Measurements from ENCODE around the gene TNFRSF4. TPM values are rescaled to one million over a fixed set of nuclear protein-coding genes. Genes with fewer than 3 reads are reported as not detected.

TNFRSF4 gene
- total RNA-seq, 6 donors from 2014 or later, result 0.46 to 15.4 (median 2.4) TPM

DNA sequence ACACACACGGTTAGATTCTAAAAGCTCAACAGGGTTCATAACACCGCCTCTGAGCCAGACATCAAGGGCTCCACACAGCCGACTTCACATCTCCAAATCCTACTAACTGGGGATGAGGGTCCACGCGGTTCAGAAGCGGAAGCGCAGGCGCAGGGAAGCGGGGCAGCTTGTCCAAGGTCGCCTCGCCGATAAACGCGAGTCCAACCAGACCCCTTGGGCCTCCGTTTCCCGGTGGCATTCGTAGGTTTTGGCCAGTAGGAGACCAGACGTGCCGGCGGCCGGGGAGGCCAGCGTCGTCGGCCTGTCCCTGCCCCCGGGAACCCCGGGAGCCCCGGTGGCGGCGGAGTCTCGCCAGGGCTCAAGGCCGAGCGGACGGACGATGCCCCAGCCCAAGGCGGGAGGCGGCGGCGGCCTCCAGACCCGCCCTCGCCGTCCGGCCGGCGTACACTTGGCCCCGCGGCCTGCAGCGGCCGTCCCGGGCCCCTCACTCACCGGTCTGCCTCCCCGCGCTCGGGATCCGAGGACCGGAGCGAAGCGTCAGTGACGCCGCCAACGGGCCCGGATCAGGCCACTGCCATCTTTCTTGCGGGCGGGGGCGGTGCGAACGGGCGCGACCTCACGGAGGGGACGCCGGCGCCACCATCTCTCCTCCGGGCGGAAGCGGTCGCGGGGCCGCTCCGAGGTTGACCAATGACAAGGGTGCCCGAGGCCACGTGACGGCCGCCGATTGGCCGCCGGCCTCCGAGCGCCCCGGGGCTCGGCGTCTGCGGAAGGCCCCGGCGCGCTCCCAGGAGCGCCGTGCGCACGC, 17.7 kb upstream of the TNFRSF4 start, which contains the start of gene SDF4:
Gene SDF4, minus strand, starts transcription at position 602 of the 808 bp plus-strand sequence. CDS start 3,229 bp downstream, outside the sequence.
- 0 to 1% methylated on average over 3 to 25 of the region's 99 CpGs for WGBS, 2 donors
- H3K4me1 ChIP-seq, result peaks cover 27 to 52% (median 32%) of the 10 kb centered on the region in 4 donors
- ATAC-seq (ENCODE audit: low FRiP score in 2 of 2) (peak; percentile 94 to 97), DNase-seq (peak; percentile 95 to 99)
- H3K9me3 ChIP-seq, result peaks cover 0 to 3% (median 0%) of the 10 kb centered on the region in 4 donors
- peaks cover 14 to 24% (median 22%) of the 10 kb centered on the region in 4 donors for H3K36me3 ChIP-seq
- TF ChIP-seq POLR2AphosphoS5 (IDR thresholded peaks at IDR 0.05) (peak; percentile 73 to 85), POLR2A (IDR thresholded peaks at IDR 0.05) (peak in 3 of 4 donors; percentile 42 to 83 (median 53)), EP300 (IDR thresholded peaks at IDR 0.05) (no peak)
- TF ChIP-seq, protein P1, sequence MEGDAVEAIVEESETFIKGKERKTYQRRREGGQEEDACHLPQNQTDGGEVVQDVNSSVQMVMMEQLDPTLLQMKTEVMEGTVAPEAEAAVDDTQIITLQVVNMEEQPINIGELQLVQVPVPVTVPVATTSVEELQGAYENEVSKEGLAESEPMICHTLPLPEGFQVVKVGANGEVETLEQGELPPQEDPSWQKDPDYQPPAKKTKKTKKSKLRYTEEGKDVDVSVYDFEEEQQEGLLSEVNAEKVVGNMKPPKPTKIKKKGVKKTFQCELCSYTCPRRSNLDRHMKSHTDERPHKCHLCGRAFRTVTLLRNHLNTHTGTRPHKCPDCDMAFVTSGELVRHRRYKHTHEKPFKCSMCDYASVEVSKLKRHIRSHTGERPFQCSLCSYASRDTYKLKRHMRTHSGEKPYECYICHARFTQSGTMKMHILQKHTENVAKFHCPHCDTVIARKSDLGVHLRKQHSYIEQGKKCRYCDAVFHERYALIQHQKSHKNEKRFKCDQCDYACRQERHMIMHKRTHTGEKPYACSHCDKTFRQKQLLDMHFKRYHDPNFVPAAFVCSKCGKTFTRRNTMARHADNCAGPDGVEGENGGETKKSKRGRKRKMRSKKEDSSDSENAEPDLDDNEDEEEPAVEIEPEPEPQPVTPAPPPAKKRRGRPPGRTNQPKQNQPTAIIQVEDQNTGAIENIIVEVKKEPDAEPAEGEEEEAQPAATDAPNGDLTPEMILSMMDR (IDR thresholded peaks at IDR 0.05), result peak in 2 of 6 experiments; percentile 7 to 22
- peak within 1 kb of the TSS; percentile 76 to 97 (median 86) for H3K4me3 ChIP-seq
- H3K27ac ChIP-seq, result peak within 1 kb of the TSS; percentile 81 to 96 (median 90)
- no peaks in the 10 kb centered on the region for H3K27me3 ChIP-seq

DNA sequence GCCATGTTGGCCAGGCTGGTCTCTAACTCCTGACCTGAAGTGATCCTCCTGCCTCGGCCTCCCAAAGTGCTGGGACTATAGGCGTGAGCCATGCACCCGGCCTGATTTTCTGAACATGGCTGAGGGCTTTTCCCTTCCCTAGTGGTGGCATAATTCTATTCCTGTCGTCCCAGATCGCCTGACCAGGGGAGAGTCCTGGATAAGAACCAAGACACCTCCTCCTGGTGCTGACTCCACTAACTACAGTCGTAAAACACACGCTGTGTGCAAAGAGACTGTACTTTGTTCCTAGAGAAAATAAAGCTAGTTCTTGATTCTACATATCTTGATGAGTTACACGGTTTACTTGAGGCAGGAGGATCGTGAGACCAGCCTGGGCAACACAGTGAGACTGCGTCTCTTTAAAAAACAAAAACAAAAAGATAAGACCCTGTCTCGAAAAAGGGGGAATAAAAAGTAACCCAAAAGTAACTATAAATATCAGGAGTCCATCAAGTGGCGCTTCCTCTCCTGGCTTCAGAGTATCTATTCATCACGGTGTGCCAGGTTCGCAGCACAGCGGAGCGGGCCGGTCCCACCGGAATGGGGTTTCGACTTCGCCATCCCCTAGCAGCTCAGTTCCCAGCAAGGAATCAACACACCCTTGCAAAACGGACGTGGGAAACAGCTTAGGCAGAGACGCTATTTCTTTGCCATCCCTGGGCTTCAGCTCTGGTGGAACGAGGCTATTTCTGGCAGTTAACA, 16.9 kb upstream of the TNFRSF4 start:
- ATAC-seq (ENCODE audit: low FRiP score in 2 of 2), result no peak
- TF ChIP-seq, protein P1 (IDR thresholded peaks at IDR 0.05), result peak in 2 of 6 experiments; percentile 8 to 20
- TF ChIP-seq EP300 (IDR thresholded peaks at IDR 0.05) (no peak), POLR2AphosphoS5 (IDR thresholded peaks at IDR 0.05) (no peak)
- DNase-seq, result peak in 1 of 2 donors; percentile 50
- H3K4me3 ChIP-seq, result peak overlapping the region; percentile 76 to 97 (median 86)
- H3K27ac ChIP-seq, result peak overlapping the region; percentile 81 to 96 (median 90)
- 16% methylated on average over 20 to 24 of the region's 24 CpGs for WGBS, 2 donors
- no peaks in the 10 kb centered on the region for H3K27me3 ChIP-seq
- H3K4me1 ChIP-seq, result peaks cover 27 to 55% (median 32%) of the 10 kb centered on the region in 4 donors
- peaks cover 0 to 3% (median 0%) of the 10 kb centered on the region in 4 donors for H3K9me3 ChIP-seq
- H3K36me3 ChIP-seq, result peaks cover 14 to 32% (median 29%) of the 10 kb centered on the region in 4 donors

DNA sequence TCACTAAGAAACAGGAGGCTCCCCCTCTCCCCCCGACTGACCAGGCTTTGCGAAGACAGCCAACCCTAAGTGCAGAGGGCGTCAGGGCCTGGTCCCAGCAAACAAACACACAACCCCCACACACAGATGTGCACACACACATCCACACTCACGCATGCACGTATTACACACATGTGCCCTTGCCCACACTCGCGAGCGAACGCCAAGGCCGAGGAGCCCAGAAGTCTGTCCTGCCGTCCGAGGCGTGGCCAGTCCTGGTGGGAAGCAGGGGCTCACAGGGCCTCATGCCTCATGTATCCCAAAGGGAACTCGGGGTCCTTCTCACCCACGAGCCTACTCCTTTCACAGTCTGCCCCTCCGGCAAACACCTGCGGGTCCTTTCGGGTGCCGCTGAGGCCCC, 15.8 kb upstream of the TNFRSF4 start:
- no peak overlapping the region for H3K27ac ChIP-seq
- DNase-seq (peak in 1 of 2 donors; percentile 62), ATAC-seq (ENCODE audit: low FRiP score in 2 of 2) (no peak)
- TF ChIP-seq, protein P1 (IDR thresholded peaks at IDR 0.05), result no peak
- no peak for TF ChIP-seq EP300 (IDR thresholded peaks at IDR 0.05)
- no peak for TF ChIP-seq POLR2AphosphoS5 (IDR thresholded peaks at IDR 0.05)
- TF ChIP-seq POLR2A (IDR thresholded peaks at IDR 0.05), result no peak
- WGBS, 2 donors, result 86 to 95% methylated on average over 16 to 19 of the region's 19 CpGs
- peaks cover 27 to 51% (median 32%) of the 10 kb centered on the region in 4 donors for H3K4me1 ChIP-seq
- H3K4me3 ChIP-seq, result peak overlapping the region in 1 of 4 donors; percentile 76
- H3K9me3 ChIP-seq, result peaks cover 0 to 3% (median 0%) of the 10 kb centered on the region in 4 donors
- peaks cover 14 to 42% (median 37%) of the 10 kb centered on the region in 4 donors for H3K36me3 ChIP-seq
- no peaks in the 10 kb centered on the region for H3K27me3 ChIP-seq

DNA sequence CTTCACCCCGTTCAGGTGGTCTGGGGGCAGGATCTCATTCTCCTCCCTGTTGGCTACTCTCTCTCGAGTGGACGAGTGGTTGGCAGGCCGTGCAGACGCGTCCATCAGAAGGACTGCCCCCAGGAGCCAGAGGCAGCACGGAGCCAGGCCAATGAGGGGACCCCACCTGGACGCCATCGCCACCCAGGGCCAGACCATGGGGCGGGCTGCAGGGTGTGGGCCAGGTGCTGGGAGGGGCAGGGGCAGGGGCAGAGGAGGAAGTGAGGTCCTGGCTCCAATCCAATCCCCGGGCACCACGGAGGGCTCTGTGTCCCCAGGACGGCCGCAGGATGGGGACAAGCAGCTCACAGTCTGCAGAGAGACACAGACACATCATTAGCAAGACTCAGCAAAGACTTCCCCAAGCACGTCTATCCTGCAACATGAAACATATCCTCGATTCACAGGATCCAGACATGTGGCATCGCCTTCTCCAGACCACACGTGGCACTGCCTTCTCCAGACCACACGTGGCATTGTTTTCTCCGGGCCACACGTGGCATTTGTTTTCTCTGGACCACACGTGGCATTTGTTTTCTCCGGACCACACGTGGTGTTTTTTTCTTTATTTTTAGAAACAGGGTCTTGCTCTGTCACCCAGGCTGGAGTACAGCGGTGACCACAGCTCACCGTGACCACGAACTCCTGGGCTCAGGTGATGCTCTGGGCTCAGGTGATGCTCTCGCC, 14.8 kb upstream of the TNFRSF4 start:
- no peak overlapping the region for H3K4me3 ChIP-seq
- H3K27me3 ChIP-seq, result no peaks in the 10 kb centered on the region
- DNase-seq, result peak in 1 of 2 donors; percentile 69
- peaks cover 0 to 3% (median 0%) of the 10 kb centered on the region in 4 donors for H3K9me3 ChIP-seq
- ATAC-seq (ENCODE audit: low FRiP score in 2 of 2), result no peak
- peaks cover 14 to 50% (median 41%) of the 10 kb centered on the region in 4 donors for H3K36me3 ChIP-seq
- TF ChIP-seq POLR2AphosphoS5 (IDR thresholded peaks at IDR 0.05) (no peak), POLR2A (IDR thresholded peaks at IDR 0.05) (no peak), EP300 (IDR thresholded peaks at IDR 0.05) (no peak)
- TF ChIP-seq, protein P1 (IDR thresholded peaks at IDR 0.05), result no peak
- WGBS, 2 donors, result 88 to 96% methylated on average over 17 to 26 of the region's 28 CpGs
- H3K4me1 ChIP-seq, result peaks cover 27 to 41% (median 31%) of the 10 kb centered on the region in 4 donors
- H3K27ac ChIP-seq, result no peak overlapping the region

All from upper lobe of left lung (tissue), 6 donors.